ENCODE data around the gene ADSS1. TPM values are rescaled to one million over a fixed set of nuclear protein-coding genes. Genes with fewer than 3 reads are reported as not detected.

Gene ADSS1
- total RNA-seq: 5.4 TPM
- polyA plus RNA-seq: 8.4 TPM

DNA sequence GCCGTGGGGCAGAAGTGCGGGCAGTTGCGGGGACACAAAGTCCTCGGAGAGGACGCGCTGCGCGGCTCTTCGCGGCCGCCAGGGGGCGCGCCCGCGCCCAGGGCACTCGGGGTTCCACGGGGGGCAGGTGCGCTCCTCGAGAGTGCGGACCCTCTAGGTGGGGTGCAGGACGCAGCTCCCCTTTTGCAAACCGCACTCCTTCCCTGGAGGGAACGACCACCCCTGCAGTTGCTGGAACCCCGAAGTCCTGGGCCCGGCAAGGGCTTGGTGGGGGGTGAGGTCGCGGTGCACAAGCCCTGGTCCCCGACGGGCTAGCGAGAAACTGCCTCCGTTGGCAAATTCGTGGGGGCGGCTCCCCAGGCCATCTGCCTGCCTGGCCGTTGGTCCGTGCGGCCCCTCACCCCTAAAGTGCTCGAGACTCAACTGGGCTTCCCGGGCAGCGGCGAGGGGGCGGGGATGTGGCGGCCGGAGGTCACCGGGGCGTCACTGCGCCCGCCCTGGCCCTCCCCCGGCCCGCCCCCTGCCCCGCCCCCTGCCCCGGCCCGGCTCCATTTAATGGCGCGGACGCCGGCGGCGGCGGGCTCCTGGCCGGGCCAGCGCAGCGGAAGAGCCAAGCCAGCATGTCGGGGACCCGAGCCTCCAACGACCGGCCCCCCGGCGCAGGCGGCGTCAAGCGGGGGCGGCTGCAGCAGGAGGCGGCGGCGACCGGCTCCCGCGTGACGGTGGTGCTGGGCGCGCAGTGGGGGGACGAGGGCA, at the start of gene ADSS1:
Gene ADSS1 (plus strand): TSS at position 579 of the 756 bp plus-strand sequence. CDS start 42 bp downstream, at position 621.
- 2% methylated on average over 82 of the region's 82 CpGs for WGBS
- Histone ChIP-seq H3K36me3 (ENCODE audit: insufficient read depth) (peaks cover 1% of the 10 kb centered on the region), H3K4me1 (ENCODE audit: insufficient read depth) (no peaks in the 10 kb centered on the region), H3K4me3 (ENCODE audit: low read depth, low read length) (peak within 1 kb of the TSS; percentile 78), H3K27ac (ENCODE audit: low read depth) (peak within 1 kb of the TSS; percentile 40)
- no peak for DNase-seq (ENCODE audit: extremely low spot score)

DNA sequence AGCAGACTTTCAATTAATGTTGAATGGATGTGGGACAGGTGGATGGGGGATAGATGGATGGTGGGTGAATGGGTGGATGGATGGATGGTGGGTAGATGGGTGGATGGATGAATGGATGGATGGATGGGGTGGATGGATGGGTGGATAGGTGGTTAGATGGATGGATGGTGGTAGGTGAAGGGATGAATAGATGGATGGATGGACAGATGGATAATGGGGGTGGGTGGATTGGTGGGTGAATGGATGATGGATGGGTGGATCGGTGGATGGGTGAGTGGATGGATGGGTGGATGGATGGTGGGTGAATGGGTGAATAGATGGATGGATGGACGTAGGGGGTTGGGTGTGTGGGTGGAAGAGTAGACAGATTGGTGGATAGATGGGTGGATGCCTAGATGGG, 48.6 kb upstream of the ADSS1 start:
- Histone ChIP-seq H3K36me3 (ENCODE audit: insufficient read depth) (no peaks in the 10 kb centered on the region), H3K4me3 (ENCODE audit: low read depth, low read length) (no peak overlapping the region), H3K4me1 (ENCODE audit: insufficient read depth) (no peaks in the 10 kb centered on the region), H3K27ac (ENCODE audit: low read depth) (no peak overlapping the region)
- WGBS: 96% methylated on average over 2 of the region's 2 CpGs
- no peak for DNase-seq (ENCODE audit: extremely low spot score)

DNA sequence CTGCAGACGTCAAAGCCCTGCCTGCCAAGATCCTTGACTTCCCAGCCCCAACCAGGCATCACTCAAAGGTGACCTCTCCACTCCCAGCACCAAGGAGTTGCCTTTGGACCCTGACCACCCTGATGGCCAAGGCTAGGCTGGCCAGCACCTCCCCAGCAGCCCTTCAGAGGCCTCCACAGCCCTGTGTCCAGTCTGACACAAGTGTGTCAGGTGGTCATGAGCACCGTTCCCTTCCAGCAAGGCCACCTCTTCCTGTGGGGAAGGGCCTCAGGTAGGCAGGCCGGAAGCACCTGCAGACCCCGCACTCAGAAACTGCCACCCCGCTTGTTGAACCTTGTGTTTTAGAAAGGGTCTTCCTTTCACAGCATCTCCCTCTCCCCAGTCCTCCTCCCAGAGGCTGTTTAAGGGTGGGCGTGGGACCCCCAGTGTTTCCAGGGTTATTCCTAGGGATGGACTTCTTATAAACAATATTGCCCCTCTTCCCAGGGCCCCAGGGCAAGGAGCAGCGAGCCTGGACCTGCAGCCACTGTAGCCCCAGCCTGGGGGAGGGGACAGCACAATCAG, 47.8 kb upstream of the ADSS1 start:
- Histone ChIP-seq H3K27ac (ENCODE audit: low read depth) (no peak overlapping the region), H3K4me1 (ENCODE audit: insufficient read depth) (peaks cover 2% of the 10 kb centered on the region), H3K4me3 (ENCODE audit: low read depth, low read length) (no peak overlapping the region), H3K36me3 (ENCODE audit: insufficient read depth) (no peaks in the 10 kb centered on the region)
- no peak for DNase-seq (ENCODE audit: extremely low spot score)
- WGBS: 89% methylated on average over 7 of the region's 7 CpGs

DNA sequence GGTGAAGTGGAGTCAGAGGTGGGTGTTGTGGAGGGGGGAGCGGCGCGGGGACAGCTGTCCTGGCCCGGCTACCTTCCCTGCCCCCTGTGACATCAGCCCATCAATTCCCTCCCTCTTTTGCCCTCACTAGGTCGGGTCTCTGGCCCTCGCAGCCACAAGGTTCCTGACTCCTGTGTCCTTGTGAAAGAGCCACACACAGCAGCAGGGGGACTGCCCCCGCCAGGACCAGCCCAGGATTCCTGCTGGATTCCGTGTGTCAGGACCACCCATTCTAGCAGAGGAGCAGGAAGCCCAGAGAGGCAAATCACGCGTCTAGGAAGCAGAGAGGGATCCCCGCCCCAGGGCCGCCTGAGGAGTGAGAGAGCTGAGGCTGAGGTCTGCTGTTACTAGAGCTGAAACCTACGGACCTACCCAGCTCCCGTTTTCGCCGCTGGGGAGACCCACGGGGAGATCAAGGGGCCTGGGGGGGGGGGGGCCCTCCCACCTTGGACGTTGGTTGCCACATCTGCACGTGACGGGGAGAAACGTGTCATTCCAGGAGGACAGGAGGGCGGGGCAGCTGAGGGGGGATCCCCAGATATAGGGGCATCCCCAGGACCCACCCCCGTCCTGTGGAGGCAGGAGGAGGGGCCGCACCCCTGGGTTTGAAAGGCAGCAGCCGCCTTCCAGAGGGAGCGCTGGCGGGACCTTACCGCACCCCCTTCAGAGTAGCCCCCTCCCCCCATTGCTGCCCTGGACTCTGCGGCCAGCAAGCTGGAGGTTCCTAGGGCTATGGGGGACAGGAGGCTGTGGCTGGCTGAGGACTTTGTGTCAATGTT, 47.1 kb upstream of the ADSS1 start:
- peak overlapping the region; percentile 44 for H3K4me3 ChIP-seq (ENCODE audit: low read depth, low read length)

DNA sequence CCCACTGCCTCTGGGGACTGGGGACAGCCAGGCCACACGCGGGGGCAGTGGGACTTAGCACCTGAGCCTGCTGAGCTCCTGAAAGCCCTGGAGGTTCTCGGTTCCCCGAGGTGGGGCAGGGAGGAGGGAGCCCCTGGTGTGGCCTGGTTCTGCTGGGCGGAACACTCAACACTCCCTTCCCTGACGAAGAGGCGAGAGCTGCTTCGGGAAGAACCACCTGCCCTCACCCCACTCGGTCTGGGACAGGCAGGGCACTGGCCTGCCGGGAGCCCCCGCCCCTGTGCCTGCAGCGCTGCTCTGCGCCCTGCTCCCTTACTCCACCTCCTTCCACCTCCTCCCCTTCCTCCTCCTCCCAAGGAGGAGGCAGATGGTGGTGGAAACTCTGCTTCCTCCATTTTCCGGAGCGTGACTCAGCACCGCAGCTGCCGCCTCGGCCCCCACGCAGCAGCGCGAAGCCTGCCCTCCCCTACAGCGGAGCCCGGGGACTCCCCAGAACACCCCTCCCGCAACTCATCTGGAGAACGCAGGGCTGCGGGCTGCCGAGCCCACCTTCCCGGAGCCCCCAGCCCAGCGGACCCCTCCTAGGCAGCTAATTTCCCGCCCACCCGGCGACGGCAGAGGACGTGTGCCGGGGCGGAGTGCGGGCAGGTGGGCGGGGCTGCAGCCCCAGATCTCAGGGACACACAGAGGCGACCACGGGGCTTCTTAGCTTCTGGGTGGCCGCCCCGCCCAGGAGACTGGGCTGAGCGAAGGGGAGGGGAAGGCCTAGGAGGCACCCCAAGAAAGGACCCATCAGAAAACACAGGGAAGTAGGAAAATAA, 46.3 kb upstream of the ADSS1 start:
- peak overlapping the region; percentile 53 for H3K27ac ChIP-seq (ENCODE audit: low read depth)
- peaks cover 2% of the 10 kb centered on the region for H3K4me1 ChIP-seq (ENCODE audit: insufficient read depth)
- no peak for DNase-seq (ENCODE audit: extremely low spot score)
- WGBS: under 1% methylated on average over 43 of the region's 43 CpGs
- no peaks in the 10 kb centered on the region for H3K36me3 ChIP-seq (ENCODE audit: insufficient read depth)
- H3K4me3 ChIP-seq (ENCODE audit: low read depth, low read length): peak overlapping the region; percentile 44

More for the DNA sequence above, 47.1 kb upstream of the ADSS1 start:
- DNase-seq (ENCODE audit: extremely low spot score): no peak
- 26% methylated on average over 29 of the region's 29 CpGs for whole genome bisulfite sequencing
- no peak overlapping the region for H3K27ac ChIP-seq (ENCODE audit: low read depth)
- H3K4me1 ChIP-seq (ENCODE audit: insufficient read depth): peaks cover 2% of the 10 kb centered on the region
- no peaks in the 10 kb centered on the region for H3K36me3 ChIP-seq (ENCODE audit: insufficient read depth)

DNA sequence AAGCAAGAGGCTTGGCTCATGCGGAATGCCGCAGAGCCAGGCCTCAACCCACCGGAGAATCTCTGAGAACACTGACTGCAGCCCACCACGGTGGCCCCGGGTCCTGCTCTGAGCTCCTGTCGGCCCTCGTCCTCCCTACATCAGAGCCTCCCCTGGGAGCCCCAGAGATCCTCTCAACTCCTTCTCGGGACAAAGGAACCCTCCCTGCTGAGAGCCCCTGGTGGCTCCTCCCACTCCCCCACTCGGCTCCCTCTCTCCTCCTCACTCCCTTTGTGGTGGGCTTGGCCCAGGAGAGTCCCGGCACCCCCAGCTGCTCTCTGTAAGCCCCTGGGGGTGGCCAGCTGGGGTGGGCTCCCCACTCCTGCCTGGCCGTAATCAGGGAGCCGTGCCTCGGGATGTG, 45.7 kb upstream of the ADSS1 start:
- Histone ChIP-seq H3K4me3 (ENCODE audit: low read depth, low read length) (peak overlapping the region; percentile 44), H3K27ac (ENCODE audit: low read depth) (no peak overlapping the region), H3K36me3 (ENCODE audit: insufficient read depth) (no peaks in the 10 kb centered on the region), H3K4me1 (ENCODE audit: insufficient read depth) (peaks cover 2% of the 10 kb centered on the region)
- no peak for DNase-seq (ENCODE audit: extremely low spot score)
- 17% methylated on average over 13 of the region's 13 CpGs for WGBS

DNA sequence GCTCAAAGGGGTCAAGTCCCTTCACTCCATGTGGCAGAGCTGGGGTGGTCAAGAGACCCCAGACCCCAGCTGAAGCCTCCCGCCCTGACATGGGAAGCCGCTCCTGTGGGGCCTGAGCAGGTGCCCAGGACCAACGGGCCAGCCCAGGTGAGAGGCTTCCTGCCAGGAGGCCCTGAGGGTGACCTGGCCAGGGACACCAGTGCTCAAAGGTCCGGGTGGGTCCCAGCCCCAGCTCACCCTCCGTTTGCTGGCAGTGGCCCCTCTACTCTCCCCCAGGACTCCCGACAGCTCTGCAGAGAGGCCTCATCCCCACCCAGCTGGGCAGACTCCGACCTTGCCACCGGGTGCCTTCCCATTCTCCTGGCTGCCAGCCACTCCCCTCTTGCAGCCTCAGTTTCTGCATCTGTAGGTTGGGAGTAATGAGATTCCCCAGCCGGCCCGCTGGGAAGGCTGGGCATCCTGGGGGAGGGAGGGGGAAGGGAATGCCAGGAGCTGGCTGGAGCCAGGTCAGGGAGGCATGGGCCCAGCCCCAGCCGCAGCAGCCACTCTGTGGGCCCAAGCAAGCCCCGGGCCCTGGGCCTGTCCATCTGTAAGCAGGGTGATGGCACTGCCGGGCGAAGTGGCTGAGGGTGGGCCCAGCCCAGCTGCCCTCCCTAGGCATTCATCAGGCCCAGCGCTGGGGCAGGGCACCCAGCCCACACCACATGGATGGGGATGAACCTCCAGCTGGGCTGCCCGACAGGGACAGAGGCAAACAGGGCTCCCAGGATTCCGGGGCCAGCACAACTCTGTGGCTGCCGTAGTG, 44.9 kb upstream of the ADSS1 start:
- WGBS: 87% methylated on average over 18 of the region's 18 CpGs
- Histone ChIP-seq H3K36me3 (ENCODE audit: insufficient read depth) (no peaks in the 10 kb centered on the region), H3K27ac (ENCODE audit: low read depth) (no peak overlapping the region), H3K4me1 (ENCODE audit: insufficient read depth) (peaks cover 2% of the 10 kb centered on the region), H3K4me3 (ENCODE audit: low read depth, low read length) (no peak overlapping the region)
- DNase-seq (ENCODE audit: extremely low spot score): no peak

DNA sequence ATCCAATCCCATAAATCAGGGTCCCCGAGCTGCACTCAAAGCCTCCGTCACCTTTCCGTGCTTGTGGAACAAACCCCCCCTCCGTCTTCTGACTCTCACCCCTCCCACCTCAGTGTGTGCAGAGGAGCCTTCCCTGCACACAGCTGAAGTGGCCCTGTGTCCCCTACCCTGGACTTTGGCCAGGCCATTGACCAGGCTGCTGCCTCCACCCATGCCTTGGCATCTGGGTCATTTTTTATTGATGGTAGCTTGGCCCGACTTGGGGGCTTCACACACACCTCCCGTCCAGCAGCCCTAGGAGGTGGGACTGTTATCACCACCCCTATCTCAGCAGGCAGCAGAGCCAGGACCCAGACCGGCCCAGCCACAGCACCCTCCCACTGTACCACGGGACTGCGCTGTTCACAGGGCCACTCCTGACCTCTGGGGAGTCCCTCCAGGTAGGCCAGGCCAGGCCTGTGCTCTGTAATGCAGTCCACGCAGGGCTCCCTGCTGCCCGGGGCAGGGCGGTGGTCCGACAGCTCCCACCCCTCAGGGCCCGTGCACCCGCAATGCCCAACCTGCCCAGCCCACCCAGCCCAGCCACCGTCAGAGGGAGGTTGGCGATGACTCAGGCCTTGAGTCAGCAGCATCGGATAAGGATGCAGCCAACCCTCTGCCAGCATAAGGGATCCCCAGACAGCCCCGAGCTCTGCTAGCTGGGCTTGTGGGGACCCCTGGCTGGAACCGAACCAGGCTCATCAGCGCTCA, 43.8 kb upstream of the ADSS1 start:
- Histone ChIP-seq H3K27ac (ENCODE audit: low read depth) (peak overlapping the region; percentile 88), H3K4me1 (ENCODE audit: insufficient read depth) (peaks cover 2% of the 10 kb centered on the region), H3K36me3 (ENCODE audit: insufficient read depth) (no peaks in the 10 kb centered on the region), H3K4me3 (ENCODE audit: low read depth, low read length) (no peak overlapping the region)
- no peak for DNase-seq (ENCODE audit: extremely low spot score)
- WGBS: 66% methylated on average over 21 of the region's 21 CpGs

DNA sequence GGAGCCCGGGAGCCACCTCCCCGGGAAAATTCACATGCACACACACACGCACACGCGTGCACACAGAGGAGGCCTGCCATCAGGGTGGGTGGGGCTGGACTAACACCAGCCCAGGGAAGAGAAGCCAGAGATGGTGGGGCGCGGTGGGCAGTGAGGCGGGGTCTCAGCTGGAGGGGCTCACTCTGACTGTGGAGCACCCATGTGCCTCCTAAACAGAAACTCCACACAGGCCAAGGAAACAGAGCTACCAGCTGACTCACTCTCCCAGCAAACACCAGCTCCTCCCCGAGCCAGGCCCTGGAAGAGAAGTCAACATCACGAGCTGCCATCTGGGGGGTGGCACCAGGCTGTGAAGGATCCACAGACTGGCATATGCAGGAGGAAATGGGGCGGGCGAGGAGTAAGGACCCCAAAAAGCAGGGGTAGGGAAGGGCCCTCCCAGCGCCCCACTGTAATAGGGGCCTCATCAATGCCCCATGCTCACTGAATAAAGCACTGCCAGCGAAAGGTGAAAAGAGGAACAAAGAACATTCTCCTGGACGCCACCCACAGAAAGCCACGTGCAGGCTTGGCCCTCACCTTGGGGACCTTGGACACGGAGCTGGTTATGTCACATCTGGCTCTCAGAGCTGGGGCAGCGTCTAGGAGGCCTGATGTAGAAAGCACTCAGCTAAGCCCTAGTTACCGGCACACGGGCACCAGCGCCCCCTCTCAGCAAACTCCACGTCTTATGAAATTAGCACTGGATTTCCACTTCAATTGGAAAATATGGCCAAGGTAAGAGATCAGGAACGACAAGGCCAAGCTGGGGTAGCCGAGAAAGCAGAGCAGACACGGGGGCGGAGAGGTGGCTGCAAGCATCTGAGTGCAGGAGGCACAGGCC, 43.0 kb upstream of the ADSS1 start:
- no peak overlapping the region for H3K4me3 ChIP-seq (ENCODE audit: low read depth, low read length)
- peak overlapping the region; percentile 88 for H3K27ac ChIP-seq (ENCODE audit: low read depth)
- DNase-seq (ENCODE audit: extremely low spot score): no peak
- peaks cover 2% of the 10 kb centered on the region for H3K4me1 ChIP-seq (ENCODE audit: insufficient read depth)
- no peaks in the 10 kb centered on the region for H3K36me3 ChIP-seq (ENCODE audit: insufficient read depth)
- 54% methylated on average over 26 of the region's 26 CpGs for WGBS

DNA sequence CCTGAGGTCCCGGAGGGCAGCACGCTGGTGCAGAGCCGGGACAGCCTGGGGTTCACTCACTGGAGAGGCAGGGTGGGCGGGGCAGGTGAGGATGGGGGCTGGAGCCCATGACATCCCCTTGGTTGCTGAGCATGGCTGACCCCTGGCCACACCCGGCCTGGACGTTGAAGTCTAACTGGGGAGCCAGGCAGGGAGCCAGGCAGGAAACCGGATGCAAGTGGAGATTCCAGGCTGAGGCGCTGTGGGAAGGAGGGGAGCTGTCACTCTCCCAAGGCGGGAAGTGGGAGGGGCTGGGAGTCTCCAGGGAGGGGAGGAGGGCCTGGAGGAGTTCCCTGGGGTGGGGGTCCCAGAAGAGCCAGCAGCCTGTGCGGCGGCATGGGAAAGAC, 42.3 kb upstream of the ADSS1 start:
- H3K4me1 ChIP-seq (ENCODE audit: insufficient read depth): peaks cover 2% of the 10 kb centered on the region
- WGBS: 15% methylated on average over 11 of the region's 11 CpGs
- no peak overlapping the region for H3K4me3 ChIP-seq (ENCODE audit: low read depth, low read length)
- H3K27ac ChIP-seq (ENCODE audit: low read depth): peak overlapping the region; percentile 63
- H3K36me3 ChIP-seq (ENCODE audit: insufficient read depth): no peaks in the 10 kb centered on the region
- DNase-seq (ENCODE audit: extremely low spot score): peak; percentile 77

DNA sequence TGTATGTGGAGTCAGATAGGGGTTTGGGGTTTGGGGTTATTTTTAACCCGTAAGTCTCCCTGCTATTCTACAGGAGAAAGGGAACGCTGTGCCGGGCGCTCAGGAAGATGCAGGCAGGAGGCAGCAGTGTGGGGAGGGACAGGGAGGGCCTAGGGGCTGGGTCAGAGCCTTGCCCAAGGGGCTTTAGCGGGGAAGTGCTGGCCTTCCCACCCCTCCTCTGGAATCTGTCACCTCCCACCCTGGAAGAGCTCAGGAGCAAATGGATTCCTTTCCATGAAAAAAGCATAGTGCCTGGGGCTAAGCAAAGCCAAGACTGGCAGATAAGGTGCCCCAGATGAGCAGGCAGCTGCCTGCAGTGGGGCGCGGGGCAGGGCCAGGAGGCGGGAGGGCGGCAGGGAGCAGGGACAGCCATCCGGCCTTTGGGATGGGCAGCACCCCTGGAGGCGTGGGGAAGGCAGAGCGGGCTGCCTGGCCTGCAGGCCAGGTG, 41.9 kb upstream of the ADSS1 start:
- WGBS: 58% methylated on average over 12 of the region's 12 CpGs
- no peaks in the 10 kb centered on the region for H3K36me3 ChIP-seq (ENCODE audit: insufficient read depth)
- no peak for DNase-seq (ENCODE audit: extremely low spot score)
- H3K4me3 ChIP-seq (ENCODE audit: low read depth, low read length): no peak overlapping the region
- H3K4me1 ChIP-seq (ENCODE audit: insufficient read depth): peaks cover 2% of the 10 kb centered on the region
- H3K27ac ChIP-seq (ENCODE audit: low read depth): no peak overlapping the region

All from urinary bladder (tissue), 4 donors.